Stimulated activated CD4-positive, alpha-beta T cell treated with anti-CD3 and anti-CD28 coated beads, TNF-alpha, amount 100 ng/mL, for 48 hours (primary cell): ENCODE results near the gene AGPAT2.
A peak's percentile ranks its signal among the peaks of the same experiment; 100 is the strongest.

ENCODE experiments used
- DNase-seq, 3 donors: peaks; one replicate each; pipeline ENCODE4 v3.0.0-alpha.2; 2020; ENCODE audit warnings: low read depth in 3 of 3

Gene AGPAT2

GRCh38 chr9:136700959-136701667 is 13.9 kb upstream of the AGPAT2 start:
- peak; percentile 64 to 77 (median 69) for DNase-seq

GRCh38 chr9:136700304-136700703 is 13.0 kb upstream of the AGPAT2 start:
- DNase-seq = no peak

GRCh38 chr9:136698635-136699246 is 11.5 kb upstream of the AGPAT2 start:
- no peak for DNase-seq

GRCh38 chr9:136697821-136698526 is 10.7 kb upstream of the AGPAT2 start:
- no peak for DNase-seq

- DNase-seq = no peak
These were observed 10.0 kb upstream of the AGPAT2 start for GRCh38 chr9:136697146-136697820.

- no peak for DNase-seq
These were observed 9.2 kb upstream of the AGPAT2 start for GRCh38 chr9:136696502-136696901.

GRCh38 chr9:136695955-136696354 is 8.7 kb upstream of the AGPAT2 start:
- DNase-seq = no peak

- no peak for DNase-seq
These were observed 8.2 kb upstream of the AGPAT2 start for GRCh38 chr9:136695435-136695895.

GRCh38 chr9:136694872-136695247 is 7.6 kb upstream of the AGPAT2 start:
- DNase-seq = no peak

GRCh38 chr9:136694163-136694871 is 7.1 kb upstream of the AGPAT2 start:
- DNase-seq = peak in 1 of 3 donors; percentile 45

- no peak for DNase-seq
These were observed 6.4 kb upstream of the AGPAT2 start for GRCh38 chr9:136693490-136694162.

GRCh38 chr9:136693135-136693489 is 5.9 kb upstream of the AGPAT2 start:
- DNase-seq = no peak

GRCh38 chr9:136692185-136693134 is 5.2 kb upstream of the AGPAT2 start:
- DNase-seq = no peak

- DNase-seq = no peak
These were observed 4.3 kb upstream of the AGPAT2 start for GRCh38 chr9:136691316-136692184.

- no peak for DNase-seq
These were observed 3.6 kb upstream of the AGPAT2 start for GRCh38 chr9:136690806-136691261.

- no peak for DNase-seq
These were observed 3.0 kb upstream of the AGPAT2 start for GRCh38 chr9:136690104-136690805.

GRCh38 chr9:136689108-136689460 is 1.8 kb upstream of the AGPAT2 start:
- DNase-seq = no peak
